ENCODE results near the gene CDK1.
"Not testable (repeated sequence)": the region's sequence is repeated elsewhere in the genome, so short reads cannot be mapped to it uniquely, and the experiment has no call there.

CDK1 gene

GRCh38 chr10:60807499-60807898 lies 29.2 kb downstream of the CDK1 start:
- no peak for DNase-seq (ENCODE audit: low read depth)
- no peak overlapping the region for H3K4me3 ChIP-seq (ENCODE audit: low read depth, low read length)

- no peak for DNase-seq (ENCODE audit: low read depth)
- H3K4me3 ChIP-seq (ENCODE audit: low read depth, low read length), result no peak overlapping the region
Measured at GRCh38 chr10:60808036-60808435, 29.8 kb downstream of the CDK1 start.

GRCh38 chr10:60809157-60809556 lies 30.9 kb downstream of the CDK1 start:
- DNase-seq (ENCODE audit: low read depth), result peak; percentile 73
- no peak overlapping the region for H3K4me3 ChIP-seq (ENCODE audit: low read depth, low read length)

GRCh38 chr10:60810437-60811182 lies 32.3 kb downstream of the CDK1 start:
- DNase-seq (ENCODE audit: low read depth), result no peak
- no peak overlapping the region for H3K4me3 ChIP-seq (ENCODE audit: low read depth, low read length)

- DNase-seq (ENCODE audit: low read depth), result peak; percentile 63
- no peak overlapping the region for H3K4me3 ChIP-seq (ENCODE audit: low read depth, low read length)
Measured at GRCh38 chr10:60816628-60817397, 38.5 kb downstream of the CDK1 start.

- no peak for DNase-seq (ENCODE audit: low read depth)
- H3K4me3 ChIP-seq (ENCODE audit: low read depth, low read length), result no peak overlapping the region
Measured at GRCh38 chr10:60817398-60817805, 39.1 kb downstream of the CDK1 start.

- H3K4me3 ChIP-seq (ENCODE audit: low read depth, low read length), result no peak overlapping the region
- DNase-seq (ENCODE audit: low read depth), result peak; percentile 38
Measured at GRCh38 chr10:60818134-60818770, 40.0 kb downstream of the CDK1 start.

GRCh38 chr10:60819271-60819670 lies 41.0 kb downstream of the CDK1 start:
- no peak for DNase-seq (ENCODE audit: low read depth)

GRCh38 chr10:60820093-60820754 lies 41.9 kb downstream of the CDK1 start:
- no peak overlapping the region for H3K4me3 ChIP-seq (ENCODE audit: low read depth, low read length)
- no peak for DNase-seq (ENCODE audit: low read depth)

More at GRCh38 chr10:60819271-60819670, 41.0 kb downstream of the CDK1 start:
- no peak overlapping the region for H3K4me3 ChIP-seq (ENCODE audit: low read depth, low read length)

GRCh38 chr10:60821656-60822055 lies 43.4 kb downstream of the CDK1 start:
- no peak overlapping the region for H3K4me3 ChIP-seq (ENCODE audit: low read depth, low read length)
- no peak for DNase-seq (ENCODE audit: low read depth)

GRCh38 chr10:60822809-60823208 lies 44.5 kb downstream of the CDK1 start:
- H3K4me3 ChIP-seq (ENCODE audit: low read depth, low read length), result no peak overlapping the region

GRCh38 chr10:60823324-60823723 lies 45.0 kb downstream of the CDK1 start:
- no peak for DNase-seq (ENCODE audit: low read depth)
- no peak overlapping the region for H3K4me3 ChIP-seq (ENCODE audit: low read depth, low read length)

More at GRCh38 chr10:60822809-60823208, 44.5 kb downstream of the CDK1 start:
- no peak for DNase-seq (ENCODE audit: low read depth)

GRCh38 chr10:60825520-60825919 lies 47.2 kb downstream of the CDK1 start:
- no peak for DNase-seq (ENCODE audit: low read depth)
- H3K4me3 ChIP-seq (ENCODE audit: low read depth, low read length), result no peak overlapping the region

- DNase-seq (ENCODE audit: low read depth), result peak; percentile 53
- H3K4me3 ChIP-seq (ENCODE audit: low read depth, low read length), result no peak overlapping the region
Measured at GRCh38 chr10:60827791-60828488, 49.7 kb downstream of the CDK1 start.

- no peak overlapping the region for H3K4me3 ChIP-seq (ENCODE audit: low read depth, low read length)
Measured at GRCh38 chr10:60828489-60828852, 50.2 kb downstream of the CDK1 start.

GRCh38 chr10:60832136-60832535 lies 53.9 kb downstream of the CDK1 start:
- DNase-seq (ENCODE audit: low read depth); H3K4me3 ChIP-seq (ENCODE audit: low read depth, low read length): not testable (repeated sequence)

More at GRCh38 chr10:60828489-60828852, 50.2 kb downstream of the CDK1 start:
- DNase-seq (ENCODE audit: low read depth), result no peak

GRCh38 chr10:60834401-60834800 lies 56.1 kb downstream of the CDK1 start:
- no peak overlapping the region for H3K4me3 ChIP-seq (ENCODE audit: low read depth, low read length)
- no peak for DNase-seq (ENCODE audit: low read depth)

GRCh38 chr10:60835049-60835448 lies 56.8 kb downstream of the CDK1 start:
- no peak for DNase-seq (ENCODE audit: low read depth)

GRCh38 chr10:60841227-60841626 lies 62.9 kb downstream of the CDK1 start:
- H3K4me3 ChIP-seq (ENCODE audit: low read depth, low read length); DNase-seq (ENCODE audit: low read depth): not testable (repeated sequence)

More at GRCh38 chr10:60835049-60835448, 56.8 kb downstream of the CDK1 start:
- no peak overlapping the region for H3K4me3 ChIP-seq (ENCODE audit: low read depth, low read length)
